ENCODE data around the gene SYNE2.
"Not testable (repeated sequence)": the region's sequence is repeated elsewhere in the genome, so short reads cannot be mapped to it uniquely, and the experiment has no call there.

Gene SYNE2

DNA sequence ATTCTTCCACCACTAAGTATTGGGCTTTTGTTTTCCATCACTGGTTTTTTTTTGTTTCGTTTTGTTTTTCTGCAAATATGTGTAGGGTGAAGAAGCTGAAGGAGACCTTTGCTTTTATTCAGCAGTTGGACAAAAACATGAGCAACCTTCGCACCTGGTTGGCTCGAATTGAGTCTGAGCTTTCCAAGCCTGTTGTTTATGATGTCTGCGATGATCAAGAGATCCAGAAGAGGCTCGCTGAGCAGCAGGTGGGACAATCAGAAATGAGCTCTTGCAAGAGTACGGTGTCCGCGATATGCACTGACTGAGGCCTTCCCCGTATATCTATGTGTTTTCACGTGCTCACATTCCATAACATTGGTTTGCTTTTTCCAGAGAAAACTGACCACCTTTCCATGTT lies 349.9 kb downstream of the SYNE2 start:
- H3K9me3 Mint-ChIP-seq, result no peaks in the 10 kb centered on the region
- peaks cover 15% of the 10 kb centered on the region for H3K36me3 Mint-ChIP-seq (ENCODE audit: low read depth)
- no peaks in the 10 kb centered on the region for H3K27me3 Mint-ChIP-seq (ENCODE audit: low read depth)
- H3K4me1 Mint-ChIP-seq (ENCODE audit: low read depth), result peaks cover 3% of the 10 kb centered on the region
- H3K27ac Mint-ChIP-seq, result no peak overlapping the region
- H3K4me3 Mint-ChIP-seq, result no peak overlapping the region

DNA sequence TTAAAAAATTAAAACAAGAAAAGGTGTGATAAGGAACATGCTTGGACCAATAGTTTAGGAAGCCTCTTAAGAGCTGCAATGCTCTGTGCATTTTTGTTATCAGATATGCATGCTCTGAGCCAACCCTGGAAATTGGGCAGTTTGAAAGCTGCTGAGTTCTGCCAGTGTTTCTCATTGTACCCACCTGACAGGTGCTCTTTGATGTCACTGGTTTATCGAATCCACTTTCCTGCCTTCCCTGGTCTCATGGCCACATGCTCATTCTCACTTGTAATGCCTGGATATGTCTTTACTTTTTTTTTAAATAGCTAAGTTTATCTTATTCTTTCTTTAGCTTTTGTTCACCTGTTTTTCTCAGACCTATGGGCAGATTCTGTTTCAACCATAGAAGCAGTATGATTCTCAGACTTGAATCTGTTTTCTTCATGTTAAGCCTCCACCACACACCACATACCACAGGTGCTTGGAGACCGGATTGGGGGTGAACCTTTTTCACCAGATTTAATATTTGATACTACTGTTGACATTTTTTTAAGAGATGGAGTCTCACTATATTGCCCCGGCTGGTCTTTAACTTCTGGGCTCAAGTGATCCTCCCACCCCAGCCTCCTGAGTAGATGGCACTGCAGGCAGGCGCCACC lies 350.7 kb downstream of the SYNE2 start:
- no peak overlapping the region for H3K27ac Mint-ChIP-seq

DNA sequence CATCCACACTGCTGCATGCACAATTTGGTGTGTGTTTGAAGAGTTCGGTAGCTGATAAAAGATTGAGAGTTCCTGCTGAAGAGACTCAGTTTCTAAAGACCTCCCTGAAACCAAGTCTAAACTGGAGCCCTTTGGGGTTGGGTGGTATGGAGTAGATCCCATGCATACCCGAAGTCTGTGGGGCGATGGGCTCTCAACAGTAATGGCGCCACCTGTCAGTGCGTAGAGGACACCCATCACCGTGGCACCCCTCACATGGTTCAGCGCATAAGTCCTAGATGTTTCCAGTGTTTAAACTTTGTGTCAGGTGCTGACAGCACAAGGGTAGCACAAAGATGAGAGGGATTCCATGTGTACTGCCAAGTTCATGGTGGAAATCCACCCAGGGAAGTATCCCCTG lies 355.5 kb downstream of the SYNE2 start:
- no peak overlapping the region for H3K4me3 Mint-ChIP-seq
- H3K36me3 Mint-ChIP-seq (ENCODE audit: low read depth), result peaks cover 25% of the 10 kb centered on the region
- no peaks in the 10 kb centered on the region for H3K9me3 Mint-ChIP-seq
- H3K27ac Mint-ChIP-seq, result no peak overlapping the region
- no peaks in the 10 kb centered on the region for H3K27me3 Mint-ChIP-seq (ENCODE audit: low read depth)
- peaks cover 4% of the 10 kb centered on the region for H3K4me1 Mint-ChIP-seq (ENCODE audit: low read depth)

More for the DNA sequence above, 350.7 kb downstream of the SYNE2 start:
- no peaks in the 10 kb centered on the region for H3K27me3 Mint-ChIP-seq (ENCODE audit: low read depth)
- no peaks in the 10 kb centered on the region for H3K9me3 Mint-ChIP-seq
- H3K36me3 Mint-ChIP-seq (ENCODE audit: low read depth), result peaks cover 13% of the 10 kb centered on the region
- H3K4me3 Mint-ChIP-seq, result no peak overlapping the region
- H3K4me1 Mint-ChIP-seq (ENCODE audit: low read depth), result no peaks in the 10 kb centered on the region

DNA sequence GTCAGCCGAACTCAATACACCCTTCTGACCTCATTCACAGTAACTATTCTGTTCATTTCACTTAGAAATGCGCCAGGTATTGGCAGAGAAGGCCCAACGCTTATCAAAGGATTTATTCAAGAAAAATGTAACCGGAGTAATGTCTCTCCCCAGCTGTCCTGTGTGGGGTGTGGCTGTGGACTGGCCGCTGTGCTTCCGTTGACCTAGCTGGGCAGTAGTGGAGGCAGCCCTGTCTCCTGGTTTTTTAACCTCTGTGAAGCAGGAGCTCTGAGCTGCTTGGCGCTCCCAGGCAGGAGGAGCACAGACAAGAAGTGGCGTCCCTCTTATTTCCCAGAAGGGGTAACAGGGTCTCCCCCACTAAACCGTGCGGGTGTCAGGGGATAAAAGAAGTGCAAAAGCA lies 356.2 kb downstream of the SYNE2 start:
- Mint-ChIP-seq H3K9me3 (no peaks in the 10 kb centered on the region), H3K4me3 (no peak overlapping the region), H3K27me3 (ENCODE audit: low read depth) (no peaks in the 10 kb centered on the region), H3K27ac (no peak overlapping the region), H3K4me1 (ENCODE audit: low read depth) (peaks cover 4% of the 10 kb centered on the region), H3K36me3 (ENCODE audit: low read depth) (peaks cover 24% of the 10 kb centered on the region)

DNA sequence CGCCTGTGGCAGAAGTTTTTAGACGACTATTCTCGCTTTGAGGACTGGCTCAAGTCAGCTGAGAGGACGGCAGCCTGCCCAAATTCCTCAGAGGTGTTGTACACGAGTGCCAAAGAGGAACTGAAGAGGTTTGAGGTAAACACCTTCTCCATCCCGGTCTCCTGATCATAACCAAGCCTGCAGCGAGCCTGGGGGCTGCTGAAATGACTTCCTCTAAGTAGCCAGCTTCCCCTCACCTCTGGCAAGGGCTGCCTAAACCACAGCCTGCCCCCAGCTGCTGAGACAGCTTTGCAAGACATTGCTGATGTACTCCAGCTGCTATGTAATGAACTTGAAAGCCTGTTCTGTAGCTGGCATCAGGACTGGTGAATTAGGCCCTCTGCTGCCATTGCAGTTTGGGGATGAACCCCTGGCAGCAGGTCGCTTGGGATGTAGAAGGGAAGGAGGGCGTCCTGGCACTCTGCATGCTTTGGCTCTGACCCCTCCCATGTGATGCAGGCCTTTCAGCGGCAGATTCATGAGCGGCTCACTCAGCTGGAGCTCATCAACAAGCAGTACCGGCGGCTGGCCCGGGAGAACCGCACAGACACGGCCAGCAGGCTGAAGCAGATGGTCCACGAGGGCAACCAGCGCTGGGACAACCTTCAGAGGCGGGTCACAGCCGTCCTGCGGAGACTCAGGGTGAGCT lies 356.8 kb downstream of the SYNE2 start:
- Mint-ChIP-seq H3K9me3 (no peaks in the 10 kb centered on the region), H3K27ac (no peak overlapping the region), H3K4me1 (ENCODE audit: low read depth) (peaks cover 4% of the 10 kb centered on the region), H3K36me3 (ENCODE audit: low read depth) (peaks cover 24% of the 10 kb centered on the region), H3K27me3 (ENCODE audit: low read depth) (no peaks in the 10 kb centered on the region), H3K4me3 (no peak overlapping the region)

DNA sequence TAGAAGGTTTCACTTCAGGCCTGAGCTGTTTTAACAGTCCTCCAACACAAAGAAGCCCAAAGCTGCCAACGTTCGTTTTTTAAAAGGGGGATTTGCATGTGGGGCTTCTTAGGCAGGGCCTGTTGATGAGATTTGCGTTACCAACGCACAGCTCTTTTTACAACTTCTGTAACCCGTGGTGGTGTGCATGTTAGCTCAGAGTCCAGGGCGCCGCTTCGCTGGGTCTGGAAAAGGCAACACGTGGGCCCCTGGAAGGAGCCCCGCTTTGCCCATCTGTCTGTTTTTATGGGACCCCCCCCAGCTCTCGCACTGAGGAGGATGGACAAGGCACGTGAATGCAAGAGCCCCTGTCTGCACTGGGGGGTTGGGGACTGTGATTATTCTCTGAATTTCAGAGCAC lies 357.4 kb downstream of the SYNE2 start:
- peaks cover 4% of the 10 kb centered on the region for H3K4me1 Mint-ChIP-seq (ENCODE audit: low read depth)
- no peak overlapping the region for H3K4me3 Mint-ChIP-seq
- no peaks in the 10 kb centered on the region for H3K9me3 Mint-ChIP-seq
- peaks cover 21% of the 10 kb centered on the region for H3K36me3 Mint-ChIP-seq (ENCODE audit: low read depth)
- no peaks in the 10 kb centered on the region for H3K27me3 Mint-ChIP-seq (ENCODE audit: low read depth)
- H3K27ac Mint-ChIP-seq, result no peak overlapping the region

DNA sequence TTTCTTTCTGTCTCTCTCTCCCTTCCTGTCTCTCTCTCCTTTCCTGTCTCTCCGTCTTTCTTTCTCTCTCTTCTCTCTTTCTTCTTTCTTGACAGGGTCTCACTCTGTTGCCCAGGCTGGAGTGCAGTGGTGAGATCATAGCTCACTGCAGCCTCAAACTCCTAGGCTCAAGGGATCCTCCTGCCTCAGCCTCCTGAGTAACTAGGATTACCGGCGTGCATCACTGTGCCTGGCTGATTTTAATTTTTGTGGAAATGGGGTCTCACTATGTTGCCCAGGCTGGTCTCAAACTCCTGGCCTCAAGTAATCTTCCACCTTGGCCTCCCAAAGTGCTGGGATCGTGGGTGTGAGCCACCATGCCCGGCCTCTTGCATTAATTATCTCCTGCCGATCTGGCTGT lies 358.1 kb downstream of the SYNE2 start:
- not testable (repeated sequence) for H3K27ac Mint-ChIP-seq; H3K9me3 Mint-ChIP-seq; H3K27me3 Mint-ChIP-seq (ENCODE audit: low read depth); H3K4me1 Mint-ChIP-seq (ENCODE audit: low read depth); H3K4me3 Mint-ChIP-seq
- H3K36me3 Mint-ChIP-seq (ENCODE audit: low read depth), result peaks cover 26% of the 10 kb centered on the region

DNA sequence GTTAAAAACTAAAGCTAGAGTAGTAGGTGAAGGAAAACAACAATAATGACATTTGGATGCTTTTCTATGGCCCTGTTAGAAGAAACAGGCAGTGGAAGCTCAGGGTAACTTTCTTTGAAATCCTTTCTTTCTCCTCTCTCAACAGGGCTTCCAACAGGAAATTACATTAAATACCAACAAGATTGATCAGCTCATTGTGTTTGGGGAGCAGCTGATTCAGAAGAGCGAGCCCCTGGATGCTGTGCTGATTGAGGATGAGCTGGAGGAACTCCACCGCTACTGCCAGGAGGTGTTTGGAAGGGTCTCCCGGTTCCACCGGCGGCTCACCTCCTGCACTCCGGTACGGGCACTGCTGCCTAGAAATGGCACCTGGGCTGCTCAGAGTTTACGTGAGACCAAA lies 359.9 kb downstream of the SYNE2 start:
- H3K36me3 Mint-ChIP-seq (ENCODE audit: low read depth), result peaks cover 36% of the 10 kb centered on the region
- H3K4me1 Mint-ChIP-seq (ENCODE audit: low read depth), result peaks cover 4% of the 10 kb centered on the region
- no peaks in the 10 kb centered on the region for H3K9me3 Mint-ChIP-seq
- H3K4me3 Mint-ChIP-seq, result no peak overlapping the region
- H3K27ac Mint-ChIP-seq, result no peak overlapping the region
- H3K27me3 Mint-ChIP-seq (ENCODE audit: low read depth), result no peaks in the 10 kb centered on the region

DNA sequence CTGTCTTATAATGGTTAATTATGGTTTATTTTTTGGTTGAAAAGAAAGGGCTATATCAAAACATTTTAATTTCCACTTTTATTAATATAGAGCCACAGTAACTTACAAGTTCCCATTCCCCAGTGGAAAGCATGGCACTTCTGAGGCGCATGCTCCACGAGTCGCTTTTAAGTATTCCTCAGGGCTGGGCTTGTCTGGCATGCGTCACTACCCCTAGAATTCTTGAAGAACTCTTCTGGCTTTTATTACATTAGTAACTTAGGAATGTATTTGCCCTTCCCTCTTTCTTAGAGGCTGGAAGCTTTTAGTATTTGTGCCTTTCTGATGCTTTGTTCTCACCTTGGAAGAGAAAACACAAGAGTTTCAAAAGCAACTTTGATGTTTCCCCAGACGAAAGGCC lies 360.3 kb downstream of the SYNE2 start:
- H3K27me3 Mint-ChIP-seq (ENCODE audit: low read depth), result no peaks in the 10 kb centered on the region
- H3K4me3 Mint-ChIP-seq, result no peak overlapping the region
- peaks cover 38% of the 10 kb centered on the region for H3K36me3 Mint-ChIP-seq (ENCODE audit: low read depth)
- H3K9me3 Mint-ChIP-seq, result no peaks in the 10 kb centered on the region
- H3K27ac Mint-ChIP-seq, result no peak overlapping the region
- peaks cover 4% of the 10 kb centered on the region for H3K4me1 Mint-ChIP-seq (ENCODE audit: low read depth)

DNA sequence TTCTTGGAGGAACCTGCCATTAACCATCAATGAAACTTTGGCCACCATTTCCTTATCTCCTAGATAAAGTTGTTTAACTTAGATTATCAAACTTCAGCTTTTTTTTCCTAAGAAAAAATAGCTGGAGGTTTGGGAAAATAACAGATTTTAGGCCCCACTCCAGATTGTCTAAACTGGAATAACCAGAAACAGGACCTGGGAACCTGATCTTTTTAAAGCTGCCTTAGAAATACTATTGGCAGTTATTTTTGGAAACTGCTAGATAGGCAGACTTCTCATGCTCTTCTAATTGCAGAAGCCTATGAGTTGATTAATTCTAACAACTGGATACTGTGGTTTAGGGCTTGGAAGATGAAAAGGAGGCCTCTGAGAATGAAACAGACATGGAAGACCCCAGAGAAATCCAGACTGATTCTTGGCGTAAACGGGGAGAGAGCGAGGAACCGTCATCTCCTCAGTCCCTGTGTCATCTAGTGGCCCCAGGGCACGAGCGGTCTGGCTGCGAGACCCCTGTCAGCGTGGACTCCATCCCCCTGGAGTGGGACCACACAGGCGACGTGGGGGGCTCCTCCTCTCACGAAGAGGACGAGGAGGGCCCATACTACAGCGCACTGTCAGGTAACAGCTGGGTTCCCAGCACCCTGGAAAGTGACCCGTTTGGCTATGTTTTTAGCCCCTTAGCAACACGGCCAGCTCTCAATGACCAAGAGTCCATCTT lies 361.2 kb downstream of the SYNE2 start:
- H3K36me3 Mint-ChIP-seq (ENCODE audit: low read depth), result peaks cover 41% of the 10 kb centered on the region
- no peak overlapping the region for H3K4me3 Mint-ChIP-seq
- no peaks in the 10 kb centered on the region for H3K27me3 Mint-ChIP-seq (ENCODE audit: low read depth)
- no peaks in the 10 kb centered on the region for H3K9me3 Mint-ChIP-seq
- no peak overlapping the region for H3K27ac Mint-ChIP-seq
- peaks cover 4% of the 10 kb centered on the region for H3K4me1 Mint-ChIP-seq (ENCODE audit: low read depth)

DNA sequence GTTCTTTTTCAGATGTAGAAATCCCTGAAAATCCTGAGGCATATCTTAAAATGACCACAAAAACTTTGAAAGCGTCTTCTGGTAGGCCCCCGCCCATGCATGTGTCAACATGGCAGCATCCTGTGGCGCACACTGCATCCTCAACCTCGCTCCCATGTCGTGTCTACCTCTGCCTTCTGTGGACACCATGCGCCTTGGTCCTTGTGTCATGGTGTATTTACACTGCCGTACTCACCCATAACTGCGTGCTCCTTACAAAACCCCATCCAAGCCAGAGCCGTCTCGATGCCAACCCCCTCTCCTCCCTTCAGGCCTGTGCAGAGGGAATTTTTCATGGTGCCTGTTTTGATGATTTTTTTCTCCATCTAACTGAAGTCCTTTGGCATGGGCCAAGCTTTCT lies 362.5 kb downstream of the SYNE2 start:
- peaks cover 46% of the 10 kb centered on the region for H3K36me3 Mint-ChIP-seq (ENCODE audit: low read depth)
- no peak overlapping the region for H3K27ac Mint-ChIP-seq

DNA sequence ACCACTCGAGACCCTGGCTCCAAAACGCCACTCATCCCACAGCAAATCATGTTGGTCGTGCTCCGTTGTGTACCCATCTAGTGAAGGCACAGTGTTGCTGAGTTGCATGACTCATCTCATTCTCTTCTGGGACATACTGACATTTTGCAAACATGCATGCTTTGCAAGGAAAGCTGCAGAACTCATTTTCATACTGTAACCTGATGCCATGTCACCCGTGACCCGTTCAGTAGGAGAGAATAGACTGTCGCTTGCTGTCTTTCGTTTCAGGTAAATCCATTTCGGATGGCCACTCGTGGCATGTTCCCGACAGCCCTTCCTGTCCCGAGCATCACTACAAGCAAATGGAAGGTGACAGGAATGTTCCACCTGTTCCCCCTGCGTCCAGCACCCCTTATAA lies 363.2 kb downstream of the SYNE2 start:
- H3K4me3 Mint-ChIP-seq, result no peak overlapping the region
- H3K27me3 Mint-ChIP-seq (ENCODE audit: low read depth), result no peaks in the 10 kb centered on the region
- H3K4me1 Mint-ChIP-seq (ENCODE audit: low read depth), result no peaks in the 10 kb centered on the region
- H3K27ac Mint-ChIP-seq, result no peak overlapping the region
- no peaks in the 10 kb centered on the region for H3K9me3 Mint-ChIP-seq
- H3K36me3 Mint-ChIP-seq (ENCODE audit: low read depth), result peaks cover 48% of the 10 kb centered on the region

More for the DNA sequence above, 362.5 kb downstream of the SYNE2 start:
- H3K4me3 Mint-ChIP-seq, result no peak overlapping the region
- no peaks in the 10 kb centered on the region for H3K9me3 Mint-ChIP-seq
- H3K27me3 Mint-ChIP-seq (ENCODE audit: low read depth), result no peaks in the 10 kb centered on the region
- H3K4me1 Mint-ChIP-seq (ENCODE audit: low read depth), result peaks cover 4% of the 10 kb centered on the region

DNA sequence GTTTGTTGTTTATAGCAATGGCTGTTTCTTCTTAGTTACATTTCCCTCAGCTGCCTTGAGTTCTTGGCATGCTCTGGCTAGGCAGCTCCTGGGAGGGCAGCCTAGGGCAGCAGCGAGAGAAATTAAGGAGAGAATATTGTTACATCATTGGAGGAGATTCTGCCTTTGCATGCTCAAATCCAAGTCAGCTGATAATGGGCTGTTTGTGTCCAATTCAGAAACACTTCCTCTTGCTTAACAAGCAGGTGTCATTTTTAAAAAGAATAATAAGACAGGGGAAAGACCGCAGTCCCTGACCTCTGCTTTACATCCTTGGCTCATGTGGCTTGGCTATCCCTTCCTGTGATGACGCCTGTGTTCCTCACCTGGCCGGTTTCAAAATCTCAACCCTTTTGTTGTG lies 364.5 kb downstream of the SYNE2 start:
- Mint-ChIP-seq H3K9me3 (no peaks in the 10 kb centered on the region), H3K4me3 (no peak overlapping the region), H3K27ac (no peak overlapping the region), H3K27me3 (ENCODE audit: low read depth) (no peaks in the 10 kb centered on the region), H3K36me3 (ENCODE audit: low read depth) (peaks cover 46% of the 10 kb centered on the region), H3K4me1 (ENCODE audit: low read depth) (no peaks in the 10 kb centered on the region)

DNA sequence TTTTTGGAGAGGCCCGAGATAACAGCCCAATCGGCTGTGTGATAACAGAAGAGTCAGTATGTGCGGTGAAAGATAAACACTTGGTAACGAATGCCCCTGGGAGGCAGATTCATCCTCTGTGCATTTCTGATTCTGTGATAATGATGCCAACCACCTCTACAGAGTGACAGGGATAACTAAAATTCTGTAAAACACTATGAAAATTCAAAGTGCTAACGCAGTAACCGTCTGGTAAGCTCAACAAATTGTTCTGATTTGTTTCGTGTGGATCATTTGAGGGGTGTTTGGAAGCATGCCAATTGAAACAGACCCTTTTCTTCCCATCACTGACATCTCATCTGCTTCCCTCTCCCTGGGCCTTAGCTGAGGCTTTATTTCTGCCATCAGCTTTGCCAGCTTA lies 365.0 kb downstream of the SYNE2 start:
- Mint-ChIP-seq H3K9me3 (no peaks in the 10 kb centered on the region), H3K27me3 (ENCODE audit: low read depth) (no peaks in the 10 kb centered on the region), H3K4me3 (no peak overlapping the region), H3K36me3 (ENCODE audit: low read depth) (peaks cover 44% of the 10 kb centered on the region), H3K27ac (no peak overlapping the region), H3K4me1 (ENCODE audit: low read depth) (no peaks in the 10 kb centered on the region)
